CD4-positive, alpha-beta T cell (primary cell): ENCODE data around the gene C2orf74. TPM values are rescaled to one million over a fixed set of nuclear protein-coding genes. Genes with fewer than 3 reads are reported as not detected.

Experiments
- ATAC-seq: fragments of 200-7000 bp; cut with Tn5 transposase; one replicate; pipeline ENCODE4 v1.10.0; 2022; ENCODE audit warnings: mild to moderate bottlenecking; ENCODE audit not compliant: poor library complexity
- CTCF ChIA-PET: fragments of 350-600 bp; sonication (Branson Sonifier 250); formaldehyde crosslinking; loops from one replicate; lab custom pipeline; 2021; ENCODE audit warnings: antibody characterized with exemption, inconsistent platforms; lab: Charles Lee
- POLR2A ChIA-PET: fragments of 350-600 bp; sonication (Branson Sonifier 250); formaldehyde crosslinking; loops from one replicate; lab custom pipeline; 2021; ENCODE audit warnings: antibody characterized with exemption, inconsistent platforms; lab: Charles Lee
- DNase-seq, 14 experiments: peaks; one replicate each; pipeline ENCODE4 v3.0.0-alpha.2; 2013 to 2020; ENCODE audit warnings: mixed read lengths in 2 of 14
- H3K27ac ChIP-seq, 2 donors: one replicate each; pipeline versions ENCODE4 v1.5.1 to v1.7.0; 2013; ENCODE audit warnings: low read length in 2 of 2, low read depth in 1 of 2, mild to moderate bottlenecking in 1 of 2
- H3K27me3 ChIP-seq, 2 experiments: 1 replicate in 1 of 2; 2 replicates in 1 of 2; pipeline versions ENCODE4 v1.6.1 to v1.7.0; 2013; ENCODE audit warnings: low read length in 2 of 2, control low read depth in 1 of 2, mild to moderate bottlenecking in 1 of 2, moderate library complexity in 1 of 2; ENCODE audit not compliant: insufficient read depth in 2 of 2, control insufficient read depth in 1 of 2
- H3K36me3 ChIP-seq: one replicate; pipeline ENCODE4 v1.6.1; 2013; ENCODE audit warnings: low read length, control low read depth; ENCODE audit not compliant: insufficient read depth
- H3K4me1 ChIP-seq: one replicate; pipeline ENCODE4 v1.6.1; 2013; ENCODE audit warnings: low read length, control low read depth; ENCODE audit not compliant: insufficient read depth
- H3K4me3 ChIP-seq: one replicate; pipeline ENCODE4 v1.5.1; 2013; ENCODE audit warnings: mild to moderate bottlenecking, low read length, moderate library complexity
- H3K9me3 ChIP-seq, 2 experiments: 1 replicate in 1 of 2; 2 replicates in 1 of 2; pipeline versions ENCODE4 v1.6.1 to v1.7.0; 2013; ENCODE audit warnings: low read length in 2 of 2, mild to moderate bottlenecking in 2 of 2, control low read depth in 1 of 2, moderate library complexity in 1 of 2; ENCODE audit not compliant: control insufficient read depth in 1 of 2, insufficient read depth in 1 of 2
- H3K27ac Mint-ChIP-seq: one replicate; pipeline ENCODE4 v1.8.0; 2020; ENCODE audit warnings: mixed read lengths
- H3K27me3 Mint-ChIP-seq: one replicate; pipeline ENCODE4 v1.8.0; 2021; ENCODE audit warnings: mixed read lengths
- H3K36me3 Mint-ChIP-seq: one replicate; pipeline ENCODE4 v1.8.0; 2021; ENCODE audit warnings: low read depth, mixed read lengths
- H3K4me1 Mint-ChIP-seq: one replicate; pipeline ENCODE4 v1.8.0; 2021; ENCODE audit warnings: low read depth, mixed read lengths
- H3K4me3 Mint-ChIP-seq: one replicate; pipeline ENCODE4 v1.8.0; 2020; ENCODE audit warnings: mild to moderate bottlenecking, mixed read lengths
- H3K9me3 Mint-ChIP-seq: one replicate; pipeline ENCODE4 v1.8.0; 2020; ENCODE audit warnings: mixed read lengths
- intact Hi-C, 2 experiments: fragments of 100-400 bp; cut with DNase I in 1 of 2; cut with micrococcal nuclease in 1 of 2; formaldehyde crosslinking; loops; one replicate each; pipeline versions ENCODE4 v1.15.1 to v1.9.0; 2023 to 2025; cut with DNase I, micrococcal nuclease
- total RNA-seq, 174 experiments: library from RNA in 2 of 174; stranded (reverse) in 2 of 174; gene quantifications; one replicate each; pipeline ENCODE4 v1.2.3 and lab custom pipeline; 2021 to 2026
- TF ChIP-seq, protein P1 (sequence below): fragments of 200-600 bp; IDR thresholded peaks from one replicate; pipeline ENCODE4 v1.8.0; 2022; ENCODE audit warnings: antibody characterized with exemption, mild to moderate bottlenecking

Gene C2orf74
- total RNA-seq, 2 experiments from 2014 or later = 1.7 to 2.0 TPM

GRCh38 chr2:61182059-61182383, 20.0 kb downstream of the C2orf74 start:
- DNase-seq (no peak), ATAC-seq (no peak)
- Mint-ChIP-seq H3K36me3 (peaks cover 87% of the 10 kb centered on the region), H3K27me3 (no peaks in the 10 kb centered on the region), H3K4me3 (no peak overlapping the region), H3K9me3 (no peaks in the 10 kb centered on the region), H3K4me1 (peaks cover 77% of the 10 kb centered on the region), H3K27ac (peak overlapping the region; percentile 86)
- peaks cover 49% of the 10 kb centered on the region for H3K4me1 ChIP-seq
- peaks cover 70% of the 10 kb centered on the region for H3K36me3 ChIP-seq
- POLR2A ChIA-PET = interaction anchor here (1.0 kb wide), 1 partner anchor 672 kb away, joined by 3 read pairs; the partner anchor contains the start of gene FAM161A
- intact Hi-C loops = loop anchor here in 1 of 2 experiments (5.0 kb wide), 1 partner anchor 675 kb away; no protein-coding TSS in a partner anchor
- no peak overlapping the region for H3K4me3 ChIP-seq
- no peaks in the 10 kb centered on the region for H3K27me3 ChIP-seq
- CTCF ChIA-PET = no interaction called here
- H3K9me3 ChIP-seq = no peaks in the 10 kb centered on the region
- TF ChIP-seq, protein P1, sequence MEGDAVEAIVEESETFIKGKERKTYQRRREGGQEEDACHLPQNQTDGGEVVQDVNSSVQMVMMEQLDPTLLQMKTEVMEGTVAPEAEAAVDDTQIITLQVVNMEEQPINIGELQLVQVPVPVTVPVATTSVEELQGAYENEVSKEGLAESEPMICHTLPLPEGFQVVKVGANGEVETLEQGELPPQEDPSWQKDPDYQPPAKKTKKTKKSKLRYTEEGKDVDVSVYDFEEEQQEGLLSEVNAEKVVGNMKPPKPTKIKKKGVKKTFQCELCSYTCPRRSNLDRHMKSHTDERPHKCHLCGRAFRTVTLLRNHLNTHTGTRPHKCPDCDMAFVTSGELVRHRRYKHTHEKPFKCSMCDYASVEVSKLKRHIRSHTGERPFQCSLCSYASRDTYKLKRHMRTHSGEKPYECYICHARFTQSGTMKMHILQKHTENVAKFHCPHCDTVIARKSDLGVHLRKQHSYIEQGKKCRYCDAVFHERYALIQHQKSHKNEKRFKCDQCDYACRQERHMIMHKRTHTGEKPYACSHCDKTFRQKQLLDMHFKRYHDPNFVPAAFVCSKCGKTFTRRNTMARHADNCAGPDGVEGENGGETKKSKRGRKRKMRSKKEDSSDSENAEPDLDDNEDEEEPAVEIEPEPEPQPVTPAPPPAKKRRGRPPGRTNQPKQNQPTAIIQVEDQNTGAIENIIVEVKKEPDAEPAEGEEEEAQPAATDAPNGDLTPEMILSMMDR = no peak
- H3K27ac ChIP-seq = no peak overlapping the region

GRCh38 chr2:61183795-61184194, 21.8 kb downstream of the C2orf74 start:
- intact Hi-C loops = loop anchor here in 1 of 2 experiments (5.0 kb wide), 1 partner anchor 674 kb away; no protein-coding TSS in a partner anchor
- Mint-ChIP-seq H3K9me3 (no peaks in the 10 kb centered on the region), H3K4me1 (peaks cover 70% of the 10 kb centered on the region), H3K27me3 (no peaks in the 10 kb centered on the region), H3K27ac (peak overlapping the region; percentile 64), H3K4me3 (no peak overlapping the region), H3K36me3 (peaks cover 98% of the 10 kb centered on the region)
- POLR2A ChIA-PET = no interaction called here
- CTCF ChIA-PET = no interaction called here
- ATAC-seq = no peak
- H3K4me3 ChIP-seq = no peak overlapping the region
- DNase-seq = no peak
- peaks cover 37% of the 10 kb centered on the region for H3K4me1 ChIP-seq
- H3K27me3 ChIP-seq = no peaks in the 10 kb centered on the region
- H3K27ac ChIP-seq = no peak overlapping the region
- peaks cover 87% of the 10 kb centered on the region for H3K36me3 ChIP-seq
- TF ChIP-seq, protein P1 = no peak
- H3K9me3 ChIP-seq = no peaks in the 10 kb centered on the region

- TF ChIP-seq, protein P1 = no peak
- peaks cover 66% of the 10 kb centered on the region for H3K4me1 Mint-ChIP-seq
- Histone ChIP-seq H3K27ac (no peak overlapping the region), H3K27me3 (no peaks in the 10 kb centered on the region), H3K9me3 (no peaks in the 10 kb centered on the region), H3K4me3 (no peak overlapping the region), H3K4me1 (peaks cover 33% of the 10 kb centered on the region), H3K36me3 (peaks cover 91% of the 10 kb centered on the region)
- ATAC-seq (no peak), DNase-seq (no peak)
- H3K27ac Mint-ChIP-seq = peak overlapping the region; percentile 64
- peaks cover 99% of the 10 kb centered on the region for H3K36me3 Mint-ChIP-seq
- ChIA-PET POLR2A (no interaction called here), CTCF (interaction anchor here (0.7 kb wide), 1 partner anchor 9 kb away, joined by 3 read pairs; no protein-coding TSS in a partner anchor)
- intact Hi-C loops = loop anchor here in 1 of 2 experiments (5.0 kb wide), 1 partner anchor 673 kb away; no protein-coding TSS in a partner anchor
- no peaks in the 10 kb centered on the region for H3K27me3 Mint-ChIP-seq
- H3K4me3 Mint-ChIP-seq = no peak overlapping the region
- no peaks in the 10 kb centered on the region for H3K9me3 Mint-ChIP-seq
Observed at GRCh38 chr2:61184263-61184662, 22.3 kb downstream of the C2orf74 start.
